Epithelial cell of proximal tubule (primary cell): ENCODE measurements around the gene SNRK. TPM values are rescaled to one million over a fixed set of nuclear protein-coding genes. Genes with fewer than 3 reads are reported as not detected.

ENCODE experiments used
- DNase-seq: peaks from one replicate; pipeline ENCODE4 v3.0.0-alpha.2; 2011; ENCODE audit warnings: low read depth
- H3K4me3 ChIP-seq: 2 replicates; pipeline ENCODE4 v1.5.1; 2011; ENCODE audit warnings: low read depth, mild to moderate bottlenecking, low read length
- total RNA-seq: library from RNA; depleted of rRNA; stranded (reverse); fragments of >200 nt; gene quantifications from 2 replicates; pipeline ENCODE4 v1.2.3, GENCODE V29; 2015
- TF ChIP-seq, protein P1 (sequence below): conservative IDR thresholded peaks from 2 replicates; pipeline ENCODE4 v1.5.1; 2012; ENCODE audit warnings: low read depth, mild to moderate bottlenecking, low read length

The SNRK gene
- total RNA-seq, 1 donor from 2014 or later: 12.9 TPM

GRCh38 chr3:43366885-43367284 lies 80.5 kb downstream of the SNRK start:
- TF ChIP-seq, protein P1, sequence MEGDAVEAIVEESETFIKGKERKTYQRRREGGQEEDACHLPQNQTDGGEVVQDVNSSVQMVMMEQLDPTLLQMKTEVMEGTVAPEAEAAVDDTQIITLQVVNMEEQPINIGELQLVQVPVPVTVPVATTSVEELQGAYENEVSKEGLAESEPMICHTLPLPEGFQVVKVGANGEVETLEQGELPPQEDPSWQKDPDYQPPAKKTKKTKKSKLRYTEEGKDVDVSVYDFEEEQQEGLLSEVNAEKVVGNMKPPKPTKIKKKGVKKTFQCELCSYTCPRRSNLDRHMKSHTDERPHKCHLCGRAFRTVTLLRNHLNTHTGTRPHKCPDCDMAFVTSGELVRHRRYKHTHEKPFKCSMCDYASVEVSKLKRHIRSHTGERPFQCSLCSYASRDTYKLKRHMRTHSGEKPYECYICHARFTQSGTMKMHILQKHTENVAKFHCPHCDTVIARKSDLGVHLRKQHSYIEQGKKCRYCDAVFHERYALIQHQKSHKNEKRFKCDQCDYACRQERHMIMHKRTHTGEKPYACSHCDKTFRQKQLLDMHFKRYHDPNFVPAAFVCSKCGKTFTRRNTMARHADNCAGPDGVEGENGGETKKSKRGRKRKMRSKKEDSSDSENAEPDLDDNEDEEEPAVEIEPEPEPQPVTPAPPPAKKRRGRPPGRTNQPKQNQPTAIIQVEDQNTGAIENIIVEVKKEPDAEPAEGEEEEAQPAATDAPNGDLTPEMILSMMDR: no peak
- no peak for DNase-seq
- H3K4me3 ChIP-seq: no peak overlapping the region

GRCh38 chr3:43369404-43370292 lies 83.3 kb downstream of the SNRK start:
- DNase-seq: no peak
- TF ChIP-seq, protein P1: no peak
- no peak overlapping the region for H3K4me3 ChIP-seq

DNA sequence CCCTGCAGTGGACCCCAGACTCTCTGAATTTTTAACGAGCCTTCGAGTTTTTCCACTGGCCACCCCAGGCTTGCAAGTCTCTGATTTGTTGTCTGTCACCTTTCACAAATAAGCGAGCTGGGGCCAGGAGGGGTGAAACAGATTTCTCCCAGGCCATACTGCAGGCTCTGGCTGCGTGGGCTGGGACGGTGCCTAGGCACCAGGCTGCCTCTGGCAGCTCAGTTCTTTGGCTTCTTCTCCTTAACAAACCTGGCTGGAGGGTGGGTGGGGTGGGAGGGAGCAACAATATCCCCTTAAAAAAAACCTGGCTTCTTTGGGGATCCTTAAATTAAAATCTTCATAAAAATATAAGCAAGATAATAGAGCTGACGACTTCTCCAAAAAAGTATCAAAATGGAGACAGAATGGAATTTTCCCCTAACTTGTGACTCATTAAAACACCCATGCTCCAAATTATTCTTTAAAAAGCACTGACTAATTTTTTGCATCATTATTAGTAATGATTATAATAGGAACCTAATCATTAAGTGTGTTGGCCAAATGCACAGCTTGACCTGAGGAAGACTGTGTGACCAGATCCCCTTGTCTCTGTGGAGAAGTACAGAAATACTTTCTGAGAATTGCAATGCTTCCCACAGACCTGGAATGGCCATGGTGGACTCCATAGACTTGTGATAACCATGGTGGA lies 84.1 kb downstream of the SNRK start:
- TF ChIP-seq, protein P1: no peak
- H3K4me3 ChIP-seq: no peak overlapping the region
- DNase-seq: no peak

DNA sequence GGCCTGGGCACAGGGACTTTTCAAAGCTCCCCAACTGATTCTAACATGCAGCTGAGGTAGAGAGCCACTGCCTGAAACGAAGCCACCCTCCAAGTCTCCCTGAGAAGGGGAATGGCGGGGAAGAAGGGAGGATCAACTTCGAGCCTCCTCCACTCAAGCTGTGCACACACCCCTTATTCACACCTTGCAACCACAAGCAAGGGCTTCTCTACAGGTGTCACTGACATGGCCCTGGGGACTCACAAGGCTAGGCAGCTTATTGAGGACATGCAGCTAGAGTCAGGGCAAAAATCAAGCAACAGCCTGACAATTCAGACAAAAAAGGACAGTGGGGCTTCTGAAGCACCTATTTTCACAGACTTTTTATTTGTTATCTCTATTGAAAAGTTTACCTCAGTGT lies 85.2 kb downstream of the SNRK start:
- no peak overlapping the region for H3K4me3 ChIP-seq
- DNase-seq: no peak
- TF ChIP-seq, protein P1: no peak

GRCh38 chr3:43372007-43372740 lies 85.8 kb downstream of the SNRK start:
- no peak for DNase-seq
- TF ChIP-seq, protein P1: no peak
- H3K4me3 ChIP-seq: no peak overlapping the region

- TF ChIP-seq, protein P1: no peak
- no peak overlapping the region for H3K4me3 ChIP-seq
- DNase-seq: no peak
Measured at GRCh38 chr3:43372809-43373559, 86.6 kb downstream of the SNRK start.
